HepG2 (cell line): ENCODE measurements around the gene FHL1. TPM values are rescaled to one million over a fixed set of nuclear protein-coding genes. Genes with fewer than 3 reads are reported as not detected.

Source experiments
- FOXC1 ChIP-seq: sonication (generic); formaldehyde crosslinking; IDR thresholded peaks from 2 replicates; pipeline ENCODE4 v1.8.0; 2022; ENCODE audit warnings: mild to moderate bottlenecking, missing genetic modification reagents, borderline replicate concordance
- KDM3A ChIP-seq: IDR thresholded peaks from 2 replicates; pipeline ENCODE4 v1.6.1; 2018; ENCODE audit warnings: low read depth, missing compliant biosample characterization
- ZNF18 ChIP-seq: sonication (generic); formaldehyde crosslinking; IDR thresholded peaks from 2 replicates; pipeline ENCODE4 v1.8.0; 2022; ENCODE audit warnings: mild to moderate bottlenecking, missing genetic modification reagents; ENCODE audit not compliant: insufficient replicate concordance
- ZNF512B ChIP-seq: sonication (generic); formaldehyde crosslinking; IDR thresholded peaks from 2 replicates; pipeline ENCODE4 v1.5.1; 2020; ENCODE audit warnings: missing genetic modification reagents, mild to moderate bottlenecking, borderline replicate concordance
- ZNF513 ChIP-seq: sonication (generic); formaldehyde crosslinking; conservative IDR thresholded peaks from 2 replicates; pipeline ENCODE4 v1.5.0; 2020; ENCODE audit warnings: missing genetic modification reagents
- polyA plus RNA-seq, 8 experiments: library from polyadenylated mRNA; depleted of rRNA in 3 of 8; stranded (reverse) in 7 of 8; unstranded in 1 of 8; fragments of >200 nt; fragmentation: Illumina TruSeq in 4 of 8; extraction: Trizol in 4 of 8; gene quantifications; 2 replicates each; pipeline versions ENCODE4 v1.2.1 to v1.2.3, GENCODE V29; 2011 to 2016; ENCODE audit warnings: low read depth in 4 of 8, missing spikeins in 1 of 8, mixed read lengths in 1 of 8; ENCODE audit not compliant: insufficient read depth in 1 of 8
- total RNA-seq, 5 experiments: library from RNA; depleted of rRNA; stranded (reverse); fragments of >200 nt; fragmentation: Illumina TruSeq; extraction: Trizol; gene quantifications; 2 replicates each; pipeline ENCODE4 v1.2.3, GENCODE V29; 2016; ENCODE audit warnings: low read depth in 1 of 5

Gene FHL1
- total and polyA plus RNA-seq, 2 of the 13 experiments (the other 11 are each of a cell fraction or from before 2014, with no cell fraction given), result 0.33 TPM; not detected in 1

GRCh38 chrX:136115126-136115903 is 32.0 kb upstream of the FHL1 start (continued):
- TF ChIP-seq ZNF512B (no peak), FOXC1 (CRISPR knock-in tag) (no peak), ZNF513 (CRISPR knock-in tag) (no peak), ZNF18 (CRISPR knock-in tag) (no peak), KDM3A (CRISPR knock-in tag) (no peak)
